H1 (cell line): ENCODE results near the gene CMSS1.

Experiments used
- CEBPB ChIP-seq: IDR thresholded peaks from 2 replicates; pipeline ENCODE4 v1.6.1; 2012; ENCODE audit warnings: low read depth, low read length
- CREB1 ChIP-seq: IDR thresholded peaks from 2 replicates; pipeline ENCODE4 v1.6.1; 2012; ENCODE audit warnings: inconsistent platforms
- CTCF ChIP-seq, 3 experiments: IDR thresholded peaks; 1 replicate in 2 of 3; 2 replicates in 1 of 3; pipeline versions ENCODE4 v1.5.1 to v1.6.1; 2011; ENCODE audit warnings: low read length in 3 of 3, mild to moderate bottlenecking in 3 of 3, inconsistent platforms in 2 of 3, low read depth in 1 of 3, moderate library complexity in 1 of 3; ENCODE audit not compliant: insufficient read depth in 1 of 3; ENCODE audit errors: control extremely low read depth in 1 of 3
- EP300 ChIP-seq, 2 experiments: IDR thresholded peaks; 1 replicate in 1 of 2; 2 replicates in 1 of 2; pipeline ENCODE4 v1.6.1; 2011 to 2012; ENCODE audit warnings: low read depth in 2 of 2, low read length in 2 of 2, mild to moderate bottlenecking in 2 of 2, borderline replicate concordance in 1 of 2, inconsistent platforms in 1 of 2, moderate library complexity in 1 of 2
- EZH2 ChIP-seq: fragments of 200-600 bp; sonication (generic); IDR thresholded peaks from 2 replicates; pipeline ENCODE4 v1.7.1; 2012; ENCODE audit warnings: low read depth, mild to moderate bottlenecking, moderate library complexity, low read length, inconsistent platforms; ENCODE audit not compliant: severe bottlenecking

GRCh38 chr3:100004931-100005330, 187.3 kb downstream of the CMSS1 start:
- TF ChIP-seq CTCF (IDR thresholded peaks at IDR 0.05; ENCODE audit: control extremely low read depth in 1 of 3, insufficient read depth in 1 of 3, low read depth in 1 of 3, low read length in 3 of 3), result no peak
- no peak for TF ChIP-seq CEBPB
- no peak for TF ChIP-seq EZH2
- no peak for TF ChIP-seq EP300 (IDR thresholded peaks at IDR 0.05; ENCODE audit: borderline replicate concordance in 1 of 2, low read depth in 2 of 2, low read length in 2 of 2)
- TF ChIP-seq CREB1, result no peak
